Breast epithelium (tissue), 4 donors: Measurements from ENCODE around the gene DUSP9. TPM values are rescaled to one million over a fixed set of nuclear protein-coding genes. Genes with fewer than 3 reads are reported as not detected.
A peak's percentile ranks its signal among the peaks of the same experiment; 100 is the strongest.

Experiments
- DNase-seq, 2 donors: peaks; one replicate each; pipeline ENCODE4 v3.0.0-alpha.2; 2019; ENCODE audit warnings: low spot score in 2 of 2
- H3K27ac ChIP-seq, 2 donors: fragments of 200-600 bp; sonication (generic) in 1 of 2; one replicate each; pipeline ENCODE4 v1.5.1; 2016 to 2019; ENCODE audit warnings: mild to moderate bottlenecking in 1 of 2
- H3K27me3 ChIP-seq, 2 donors: fragments of 200-600 bp; sonication (generic) in 1 of 2; one replicate each; pipeline versions ENCODE4 v1.5.1 to v1.6.0; 2017 to 2019; ENCODE audit warnings: control low read depth in 1 of 2, mild to moderate bottlenecking in 1 of 2
- H3K36me3 ChIP-seq: fragments of 200-600 bp; one replicate; pipeline ENCODE4 v1.5.1; 2019
- H3K4me1 ChIP-seq, 2 donors: fragments of 200-600 bp; sonication (generic); one replicate each; pipeline ENCODE4 v1.5.1; 2016 to 2019; ENCODE audit warnings: control low read depth in 1 of 2
- H3K4me3 ChIP-seq, 3 donors: fragments of 200-600 bp; sonication (generic); 1 replicate in 2 of 3; 2 replicates in 1 of 3; pipeline ENCODE4 v1.5.1; 2016 to 2019; ENCODE audit warnings: mild to moderate bottlenecking in 3 of 3, moderate library complexity in 2 of 3
- H3K9me3 ChIP-seq, 2 donors: fragments of 200-600 bp; sonication (generic) in 1 of 2; one replicate each; pipeline ENCODE4 v1.5.1; 2016 to 2019; ENCODE audit warnings: control low read depth in 1 of 2
- POLR2A ChIP-seq: fragments of 450-650 bp; IDR thresholded peaks from one replicate; pipeline ENCODE4 v1.6.1; 2016; ENCODE audit warnings: antibody characterized with exemption, mild to moderate bottlenecking, moderate library complexity
- POLR2AphosphoS5 ChIP-seq, 3 donors: sonication (generic); formaldehyde crosslinking; IDR thresholded peaks; one replicate each; pipeline ENCODE4 v1.6.1; 2017; ENCODE audit warnings: antibody characterized with exemption in 3 of 3
- intact Hi-C: fragments of 100-400 bp; cut with DNase I; formaldehyde crosslinking; loops from one replicate; pipeline ENCODE4 v1.15.1; 2023; ENCODE audit warnings: low total_unique reads
- total RNA-seq, 3 donors: library from RNA; depleted of rRNA; stranded (reverse); fragments of >200 nt; gene quantifications; one replicate each; pipeline ENCODE4 v1.1.0, GENCODE V29; 2016
- TF ChIP-seq, protein P1 (sequence below), 3 donors: fragments of 450-650 bp; IDR thresholded peaks; one replicate each; pipeline ENCODE4 v1.5.1; 2016 to 2017; ENCODE audit warnings: antibody characterized with exemption in 3 of 3, mild to moderate bottlenecking in 3 of 3, moderate library complexity in 3 of 3

DUSP9 gene
- total RNA-seq, 3 donors from 2014 or later, result 0.33 to 0.73 TPM; not detected in 1

DNA sequence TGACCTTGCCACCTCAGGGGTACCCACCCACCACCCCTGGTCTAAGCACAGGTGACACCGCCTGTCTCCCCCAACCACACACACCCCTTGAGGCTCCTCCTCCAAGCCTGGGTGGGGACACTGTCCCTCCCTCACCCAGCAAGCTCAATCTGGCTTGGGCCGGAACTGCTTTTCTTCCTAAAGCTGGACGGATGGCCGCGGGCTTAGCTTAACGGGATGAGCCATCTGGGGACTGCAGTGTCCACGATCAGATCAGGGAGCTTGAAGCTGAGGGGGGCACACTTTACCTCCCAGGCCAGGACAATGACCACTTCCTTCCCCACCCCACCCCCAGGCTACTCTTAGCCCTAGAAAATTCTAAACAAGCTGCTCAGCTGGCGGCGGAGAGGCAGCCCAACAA is 39.7 kb downstream of the DUSP9 start:
- peaks cover 4 to 39% of the 10 kb centered on the region in 2 donors for H3K27me3 ChIP-seq
- H3K4me3 ChIP-seq, result peak overlapping the region in 1 of 3 donors; percentile 66
- H3K9me3 ChIP-seq, result peaks cover 0 to 5% of the 10 kb centered on the region in 2 donors
- peak overlapping the region in 1 of 2 donors; percentile 58 for H3K27ac ChIP-seq
- no peaks in the 10 kb centered on the region for H3K4me1 ChIP-seq
- H3K36me3 ChIP-seq, result no peaks in the 10 kb centered on the region
- intact Hi-C loops, result no loop called here
- TF ChIP-seq, protein P1, sequence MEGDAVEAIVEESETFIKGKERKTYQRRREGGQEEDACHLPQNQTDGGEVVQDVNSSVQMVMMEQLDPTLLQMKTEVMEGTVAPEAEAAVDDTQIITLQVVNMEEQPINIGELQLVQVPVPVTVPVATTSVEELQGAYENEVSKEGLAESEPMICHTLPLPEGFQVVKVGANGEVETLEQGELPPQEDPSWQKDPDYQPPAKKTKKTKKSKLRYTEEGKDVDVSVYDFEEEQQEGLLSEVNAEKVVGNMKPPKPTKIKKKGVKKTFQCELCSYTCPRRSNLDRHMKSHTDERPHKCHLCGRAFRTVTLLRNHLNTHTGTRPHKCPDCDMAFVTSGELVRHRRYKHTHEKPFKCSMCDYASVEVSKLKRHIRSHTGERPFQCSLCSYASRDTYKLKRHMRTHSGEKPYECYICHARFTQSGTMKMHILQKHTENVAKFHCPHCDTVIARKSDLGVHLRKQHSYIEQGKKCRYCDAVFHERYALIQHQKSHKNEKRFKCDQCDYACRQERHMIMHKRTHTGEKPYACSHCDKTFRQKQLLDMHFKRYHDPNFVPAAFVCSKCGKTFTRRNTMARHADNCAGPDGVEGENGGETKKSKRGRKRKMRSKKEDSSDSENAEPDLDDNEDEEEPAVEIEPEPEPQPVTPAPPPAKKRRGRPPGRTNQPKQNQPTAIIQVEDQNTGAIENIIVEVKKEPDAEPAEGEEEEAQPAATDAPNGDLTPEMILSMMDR (IDR thresholded peaks at IDR 0.05), result no peak
- TF ChIP-seq POLR2A (no peak), POLR2AphosphoS5 (IDR thresholded peaks at IDR 0.05) (no peak)
- no peak for DNase-seq

DNA sequence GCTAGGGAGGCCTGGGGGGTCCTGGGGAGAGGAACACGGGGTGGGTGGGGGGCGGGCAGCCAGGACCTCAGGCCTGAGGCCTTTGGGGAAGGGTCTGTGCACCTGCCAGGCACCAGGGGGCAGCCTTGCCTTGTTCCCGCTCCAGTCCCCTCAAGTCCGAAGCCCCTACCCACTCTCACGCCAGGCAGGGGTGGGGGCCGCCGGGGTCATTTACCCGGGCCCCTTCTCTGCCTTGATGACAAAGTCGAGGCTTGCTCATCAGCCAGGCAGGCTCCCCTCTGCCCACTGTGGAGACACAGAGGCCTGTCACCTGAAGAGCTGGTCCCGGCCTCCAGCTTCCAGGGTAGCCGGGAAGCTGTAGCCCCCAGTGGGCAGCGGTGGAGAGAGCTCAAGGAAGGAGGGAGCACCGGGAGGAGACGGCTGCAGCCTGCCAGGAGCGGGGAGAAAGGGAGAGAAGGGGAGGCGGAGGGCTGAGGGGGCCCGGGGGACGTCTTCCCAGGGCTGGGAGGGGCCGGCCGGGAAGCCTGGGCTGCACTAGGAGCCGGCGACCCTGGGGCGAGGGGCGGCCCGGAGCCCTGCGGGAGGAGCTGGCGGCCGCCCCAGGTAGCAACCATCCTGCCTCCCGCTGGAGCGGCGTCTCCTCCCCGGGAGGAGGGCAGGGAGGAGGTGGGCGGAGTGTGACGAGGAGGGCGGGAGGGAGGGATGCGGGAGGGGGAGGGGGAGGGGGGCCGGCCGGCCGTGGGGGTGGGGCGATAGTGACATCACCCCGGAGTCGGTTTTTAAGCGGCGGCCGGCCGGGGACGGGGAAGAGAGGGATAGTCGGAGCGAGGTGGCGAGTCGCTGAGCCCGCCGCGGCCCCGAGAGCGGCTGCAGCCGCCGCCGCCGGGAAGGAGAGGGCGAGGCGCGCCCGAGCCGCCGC is 40.4 kb downstream of the DUSP9 start, which contains the start of gene SLC6A8:
TSS of gene SLC6A8 (plus strand) at position 806 of the 919 bp plus-strand sequence. CDS start 649 bp downstream, outside the sequence.
- Histone ChIP-seq H3K27me3 (peaks cover 4 to 35% of the 10 kb centered on the region in 2 donors), H3K4me1 (no peaks in the 10 kb centered on the region), H3K36me3 (no peaks in the 10 kb centered on the region), H3K9me3 (peaks cover 0 to 5% of the 10 kb centered on the region in 2 donors), H3K4me3 (peak within 1 kb of the TSS; percentile 31 to 69 (median 52)), H3K27ac (peak within 1 kb of the TSS; percentile 42 to 58)
- TF ChIP-seq POLR2A (no peak), POLR2AphosphoS5 (IDR thresholded peaks at IDR 0.05) (no peak)
- TF ChIP-seq, protein P1 (IDR thresholded peaks at IDR 0.05), result no peak
- DNase-seq, result peak; percentile 58 to 72
- intact Hi-C loops, result no loop called here

DNA sequence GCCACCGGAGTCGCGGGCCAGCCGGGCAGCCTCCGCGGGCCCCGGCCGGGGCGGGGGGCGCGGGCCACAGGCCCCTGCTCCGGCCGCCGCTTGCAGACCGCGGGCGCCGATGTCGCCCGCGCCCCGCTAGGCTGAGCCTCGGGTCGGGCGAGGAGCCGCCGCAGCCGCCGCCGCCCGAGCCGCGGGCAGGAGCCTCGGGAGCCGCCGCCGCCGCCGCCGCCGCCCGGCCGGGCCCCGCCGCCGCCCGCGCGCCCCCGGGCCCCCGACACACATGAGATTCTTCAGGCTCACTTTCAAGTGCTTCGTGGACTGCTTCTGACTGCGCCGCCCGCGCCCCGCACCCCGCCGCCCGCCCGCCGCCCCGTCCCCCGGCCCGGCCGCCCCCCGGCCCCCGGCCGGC is 41.1 kb downstream of the DUSP9 start:
- H3K4me3 ChIP-seq, result peak overlapping the region in 2 of 3 donors; percentile 52 to 69
- H3K36me3 ChIP-seq, result no peaks in the 10 kb centered on the region
- peaks cover 0 to 5% of the 10 kb centered on the region in 2 donors for H3K9me3 ChIP-seq
- peaks cover 4 to 36% of the 10 kb centered on the region in 2 donors for H3K27me3 ChIP-seq
- TF ChIP-seq POLR2A (no peak), POLR2AphosphoS5 (IDR thresholded peaks at IDR 0.05) (no peak)
- TF ChIP-seq, protein P1 (IDR thresholded peaks at IDR 0.05), result no peak
- H3K4me1 ChIP-seq, result no peaks in the 10 kb centered on the region
- no peak for DNase-seq
- intact Hi-C loops, result no loop called here
- H3K27ac ChIP-seq, result peak overlapping the region in 1 of 2 donors; percentile 58

DNA sequence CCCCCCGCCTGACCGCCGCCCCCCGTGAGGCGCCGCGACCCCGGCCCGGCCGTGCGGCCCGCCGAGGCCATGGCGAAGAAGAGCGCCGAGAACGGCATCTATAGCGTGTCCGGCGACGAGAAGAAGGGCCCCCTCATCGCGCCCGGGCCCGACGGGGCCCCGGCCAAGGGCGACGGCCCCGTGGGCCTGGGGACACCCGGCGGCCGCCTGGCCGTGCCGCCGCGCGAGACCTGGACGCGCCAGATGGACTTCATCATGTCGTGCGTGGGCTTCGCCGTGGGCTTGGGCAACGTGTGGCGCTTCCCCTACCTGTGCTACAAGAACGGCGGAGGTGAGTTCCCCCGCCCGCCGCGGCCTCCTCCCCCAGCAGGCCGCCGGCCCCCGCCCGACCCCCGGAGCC is 41.5 kb downstream of the DUSP9 start:
- Histone ChIP-seq H3K36me3 (no peaks in the 10 kb centered on the region), H3K27ac (peak overlapping the region; percentile 13 to 58), H3K9me3 (peaks cover 0 to 3% of the 10 kb centered on the region in 2 donors), H3K4me1 (no peaks in the 10 kb centered on the region), H3K27me3 (peaks cover 4 to 39% of the 10 kb centered on the region in 2 donors), H3K4me3 (peak overlapping the region; percentile 31 to 69 (median 52))
- TF ChIP-seq, protein P1 (IDR thresholded peaks at IDR 0.05), result no peak
- TF ChIP-seq POLR2AphosphoS5 (IDR thresholded peaks at IDR 0.05) (no peak), POLR2A (no peak)
- DNase-seq, result no peak
- intact Hi-C loops, result no loop called here
